CD4-positive, alpha-beta memory T cell (primary cell): ENCODE measurements around the gene GMDS. TPM values are rescaled to one million over a fixed set of nuclear protein-coding genes. Genes with fewer than 3 reads are reported as not detected.
A peak's percentile ranks its signal among the peaks of the same experiment; 100 is the strongest.

ENCODE experiments used
- CTCF ChIA-PET: fragments of 350-600 bp; sonication (Branson Sonifier 250); formaldehyde crosslinking; loops from one replicate; lab custom pipeline; 2021; ENCODE audit warnings: inconsistent platforms; ENCODE audit not compliant: partially characterized antibody; lab: Charles Lee
- POLR2A ChIA-PET: fragments of 350-600 bp; sonication (Branson Sonifier 250); formaldehyde crosslinking; loops from one replicate; lab custom pipeline; 2021; ENCODE audit not compliant: partially characterized antibody; lab: Charles Lee
- DNase-seq, 5 donors: peaks; one replicate each; pipeline versions ENCODE4 v3.0.0 to v3.0.0-alpha.2; 2020 to 2022; ENCODE audit warnings: mixed read lengths in 1 of 5
- H3K27ac ChIP-seq: one replicate; pipeline ENCODE4 v1.7.0; 2013; ENCODE audit warnings: low read depth, low read length
- H3K27me3 ChIP-seq: 2 replicates; pipeline ENCODE4 v1.7.0; 2013; ENCODE audit warnings: mild to moderate bottlenecking, low read length, moderate library complexity; ENCODE audit not compliant: insufficient read depth
- H3K36me3 ChIP-seq: 2 replicates; pipeline ENCODE4 v1.7.0; 2013; ENCODE audit warnings: mild to moderate bottlenecking, low read length, moderate library complexity; ENCODE audit not compliant: insufficient read depth
- H3K4me1 ChIP-seq: 2 replicates; pipeline ENCODE4 v1.7.0; 2013; ENCODE audit warnings: mild to moderate bottlenecking, low read length, moderate library complexity; ENCODE audit not compliant: insufficient read depth
- H3K4me3 ChIP-seq, 2 donors: one replicate each; pipeline ENCODE4 v1.7.0; 2013; ENCODE audit warnings: low read length in 2 of 2, mild to moderate bottlenecking in 1 of 2
- H3K9me3 ChIP-seq, 2 donors: one replicate each; pipeline ENCODE4 v1.7.0; 2013; ENCODE audit warnings: low read length in 2 of 2, control low read depth in 1 of 2; ENCODE audit not compliant: control insufficient read depth in 1 of 2
- H3K27ac Mint-ChIP-seq, 7 donors: one replicate each; pipeline ENCODE4 v1.8.0; 2020 to 2021; ENCODE audit warnings: mixed read lengths in 7 of 7, mild to moderate bottlenecking in 6 of 7, inconsistent platforms in 3 of 7, moderate library complexity in 3 of 7
- H3K27me3 Mint-ChIP-seq, 2 donors: one replicate each; pipeline ENCODE4 v1.8.0; 2020 to 2021; ENCODE audit warnings: mixed read lengths in 2 of 2
- H3K36me3 Mint-ChIP-seq, 2 donors: one replicate each; pipeline ENCODE4 v1.8.0; 2020 to 2021; ENCODE audit warnings: mixed read lengths in 2 of 2, inconsistent platforms in 1 of 2, mild to moderate bottlenecking in 1 of 2
- H3K4me1 Mint-ChIP-seq, 4 donors: one replicate each; pipeline ENCODE4 v1.8.0; 2020 to 2021; ENCODE audit warnings: mixed read lengths in 4 of 4, mild to moderate bottlenecking in 1 of 4
- H3K4me3 Mint-ChIP-seq, 8 donors: one replicate each; pipeline ENCODE4 v1.8.0; 2020 to 2021; ENCODE audit warnings: mixed read lengths in 8 of 8, mild to moderate bottlenecking in 7 of 8, moderate library complexity in 6 of 8, inconsistent platforms in 3 of 8
- H3K9me3 Mint-ChIP-seq, 8 donors: one replicate each; pipeline ENCODE4 v1.8.0; 2020 to 2021; ENCODE audit warnings: mixed read lengths in 8 of 8, mild to moderate bottlenecking in 5 of 8, inconsistent platforms in 3 of 8, moderate library complexity in 1 of 8
- intact Hi-C: fragments of 100-400 bp; cut with micrococcal nuclease; formaldehyde crosslinking; loops from one replicate; pipeline ENCODE4 v1.15.1; 2023
- polyA plus RNA-seq, 2 donors: library from polyadenylated mRNA; unstranded; fragments of 300-500 nt; fragmentation: Illumina TruSeq; gene quantifications; one replicate each; pipeline ENCODE4 v1.2.3, GENCODE V29; 2021
- total RNA-seq, 2 experiments: library from RNA; stranded (reverse); gene quantifications; one replicate each; pipeline ENCODE4 v1.2.3, GENCODE V29; 2021

The GMDS gene
- total and polyA plus RNA-seq, 4 experiments from 2014 or later = 12.1 to 24.0 (median 15.2) TPM

DNA sequence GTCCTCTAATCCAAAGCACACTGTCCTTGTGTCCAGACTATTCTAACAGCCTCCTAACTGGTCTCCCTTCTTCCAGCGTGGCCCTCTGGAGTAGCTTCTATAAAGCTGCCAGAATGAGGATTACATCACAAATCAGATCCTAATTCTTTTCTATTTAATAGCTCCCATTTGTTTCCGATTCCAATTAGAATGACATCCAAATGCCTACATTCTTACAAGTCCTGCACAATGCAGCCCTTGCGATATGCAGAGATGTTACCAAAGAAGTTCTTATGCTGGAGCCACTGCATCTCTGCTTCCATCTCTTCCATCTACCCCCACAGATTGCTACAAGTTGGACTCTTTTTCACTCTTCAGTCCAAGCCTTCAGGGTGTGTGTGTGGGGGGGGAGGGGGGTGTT, 40.0 kb downstream of the GMDS start:
- POLR2A ChIA-PET = no interaction called here

DNA sequence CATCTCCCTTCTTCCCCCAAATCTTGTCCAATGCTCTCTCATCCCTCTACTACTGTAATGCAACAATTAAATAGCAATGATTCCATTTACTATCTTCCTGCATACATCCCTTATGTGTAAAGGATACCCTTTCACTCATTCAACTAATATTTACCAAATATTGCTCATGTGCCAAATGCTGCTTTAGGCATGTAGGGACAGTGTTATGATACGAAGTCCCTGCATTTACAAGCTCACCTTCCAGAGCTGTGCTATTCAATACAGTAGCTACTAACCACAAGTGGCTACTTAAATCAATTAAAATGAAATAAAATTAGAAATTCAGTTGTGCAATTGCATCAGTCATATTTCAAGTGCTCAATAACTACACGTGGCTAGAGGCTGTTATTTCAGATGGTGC, 41.1 kb downstream of the GMDS start:
- Mint-ChIP-seq H3K36me3 (peaks cover 0 to 6% of the 10 kb centered on the region in 2 donors), H3K27me3 (no peaks in the 10 kb centered on the region), H3K9me3 (no peaks in the 10 kb centered on the region), H3K4me1 (no peaks in the 10 kb centered on the region), H3K27ac (no peak overlapping the region), H3K4me3 (no peak overlapping the region)
- Histone ChIP-seq H3K9me3 (no peaks in the 10 kb centered on the region), H3K27me3 (no peaks in the 10 kb centered on the region), H3K36me3 (no peaks in the 10 kb centered on the region), H3K4me1 (no peaks in the 10 kb centered on the region), H3K4me3 (no peak overlapping the region), H3K27ac (no peak overlapping the region)
- ChIA-PET CTCF (interaction anchor here (1.8 kb wide), 1 partner anchor 9 kb away, joined by 4 read pairs; no protein-coding TSS in a partner anchor), POLR2A (no interaction called here)
- no peak for DNase-seq
- intact Hi-C loops = no loop called here

More for the DNA sequence above, 40.0 kb downstream of the GMDS start:
- Histone ChIP-seq H3K4me1 (no peaks in the 10 kb centered on the region), H3K27ac (no peak overlapping the region), H3K27me3 (no peaks in the 10 kb centered on the region), H3K4me3 (no peak overlapping the region), H3K36me3 (no peaks in the 10 kb centered on the region), H3K9me3 (no peaks in the 10 kb centered on the region)
- H3K4me1 Mint-ChIP-seq = no peaks in the 10 kb centered on the region
- no peaks in the 10 kb centered on the region for H3K27me3 Mint-ChIP-seq
- intact Hi-C loops = no loop called here
- H3K9me3 Mint-ChIP-seq = no peaks in the 10 kb centered on the region
- H3K4me3 Mint-ChIP-seq = no peak overlapping the region
- CTCF ChIA-PET = interaction anchor here (0.6 kb wide), 1 partner anchor 367 kb away, joined by 3 read pairs; no protein-coding TSS in a partner anchor
- H3K36me3 Mint-ChIP-seq = peaks cover 0 to 6% of the 10 kb centered on the region in 2 donors
- no peak overlapping the region for H3K27ac Mint-ChIP-seq
- no peak for DNase-seq

DNA sequence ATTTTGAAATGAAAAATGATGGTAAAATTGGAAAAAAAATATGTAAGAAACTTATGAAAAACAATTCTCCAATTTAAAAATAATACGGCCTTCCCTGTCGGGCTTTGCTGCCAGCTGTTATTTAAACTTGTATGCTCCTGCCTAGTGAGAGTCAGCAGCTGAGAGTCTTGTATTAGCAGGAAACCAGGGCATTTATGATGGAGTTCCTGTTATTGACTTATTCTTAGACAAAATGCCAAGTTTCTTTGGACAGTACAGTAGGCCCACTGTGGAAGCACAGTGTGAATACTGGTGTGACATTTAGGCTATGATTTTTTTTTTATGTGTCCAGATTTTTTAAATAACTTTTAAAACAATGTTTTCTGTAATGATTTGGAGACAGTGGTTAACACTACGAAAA, 42.1 kb downstream of the GMDS start:
- H3K27me3 ChIP-seq = no peaks in the 10 kb centered on the region
- no peak overlapping the region for H3K4me3 ChIP-seq
- no peak overlapping the region for H3K27ac ChIP-seq
- no peaks in the 10 kb centered on the region for H3K4me1 ChIP-seq
- Mint-ChIP-seq H3K27ac (no peak overlapping the region), H3K27me3 (no peaks in the 10 kb centered on the region), H3K9me3 (no peaks in the 10 kb centered on the region), H3K36me3 (peaks cover 0 to 6% of the 10 kb centered on the region in 2 donors), H3K4me1 (no peaks in the 10 kb centered on the region), H3K4me3 (no peak overlapping the region)
- no peak for DNase-seq
- H3K36me3 ChIP-seq = no peaks in the 10 kb centered on the region
- no peaks in the 10 kb centered on the region for H3K9me3 ChIP-seq
- CTCF ChIA-PET = interaction anchor here (0.7 to 1.8 kb wide), 2 partner anchors 8 to 601 kb away, joined by 3 to 4 read pairs; no protein-coding TSS in a partner anchor
- POLR2A ChIA-PET = no interaction called here
- intact Hi-C loops = no loop called here

DNA sequence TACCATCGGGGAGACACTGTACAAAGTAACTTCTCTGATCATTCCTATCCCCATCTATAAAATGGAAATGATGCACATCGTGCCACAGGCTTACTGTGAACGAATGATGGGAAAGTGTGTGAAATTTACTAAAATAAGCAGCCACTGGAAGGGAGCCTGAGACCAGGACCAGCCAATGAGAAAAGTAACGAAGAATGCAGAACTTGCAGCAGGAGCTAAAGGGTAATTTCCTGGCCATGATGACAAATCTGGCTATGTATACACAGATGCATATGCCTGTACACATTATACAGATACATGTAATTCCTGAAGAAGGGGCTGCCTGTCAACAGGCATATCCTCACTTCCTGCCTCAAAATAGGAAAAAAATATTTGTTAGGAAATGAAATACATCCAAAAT, 47.4 kb downstream of the GMDS start:
- no peaks in the 10 kb centered on the region for H3K4me1 ChIP-seq
- intact Hi-C loops = loop anchor here (2.0 kb wide), 1 partner anchor 157 kb away; no protein-coding TSS in a partner anchor

DNA sequence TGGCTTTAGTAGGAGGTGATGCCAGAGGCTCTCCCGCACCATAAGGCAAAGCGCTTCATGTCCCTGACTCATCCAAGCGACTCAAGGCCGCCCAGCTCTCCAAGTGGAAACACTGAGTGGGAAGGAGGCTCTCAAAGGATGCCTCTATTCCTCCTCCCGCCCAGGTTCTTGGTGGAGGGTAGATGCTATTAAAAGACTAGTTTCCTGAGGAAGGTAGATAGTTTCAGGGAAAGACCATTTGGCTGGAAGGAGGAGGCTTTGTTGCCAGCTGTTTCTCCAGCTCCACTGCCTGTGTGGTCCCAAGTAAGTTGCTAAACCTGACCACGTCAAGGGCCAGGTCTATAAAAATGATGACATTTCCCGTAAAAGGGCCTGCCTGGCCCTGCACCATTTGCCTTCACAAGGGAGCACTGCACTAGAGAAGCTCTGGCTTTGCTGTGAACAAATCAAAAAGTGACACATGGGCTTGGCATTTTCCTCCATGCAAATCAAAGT, 48.2 kb downstream of the GMDS start:
- Mint-ChIP-seq H3K4me1 (peaks cover 0 to 2% (median 0%) of the 10 kb centered on the region in 4 donors), H3K9me3 (no peaks in the 10 kb centered on the region), H3K4me3 (no peak overlapping the region), H3K27ac (peak overlapping the region in 1 of 7 donors; percentile 36), H3K36me3 (no peaks in the 10 kb centered on the region), H3K27me3 (no peaks in the 10 kb centered on the region)
- intact Hi-C loops = loop anchor here (2.0 kb wide), 1 partner anchor 158 kb away; no protein-coding TSS in a partner anchor
- Histone ChIP-seq H3K27ac (no peak overlapping the region), H3K4me1 (no peaks in the 10 kb centered on the region), H3K4me3 (no peak overlapping the region), H3K36me3 (no peaks in the 10 kb centered on the region), H3K27me3 (no peaks in the 10 kb centered on the region), H3K9me3 (no peaks in the 10 kb centered on the region)
- POLR2A ChIA-PET = no interaction called here
- no peak for DNase-seq
- CTCF ChIA-PET = interaction anchor here (1.1 to 2.3 kb wide), 6 partner anchors 12 to 605 kb away, joined by 3 to 15 read pairs (median 4); no protein-coding TSS in a partner anchor

More for the DNA sequence above, 47.4 kb downstream of the GMDS start:
- no peak overlapping the region for H3K27ac Mint-ChIP-seq
- Histone ChIP-seq H3K9me3 (no peaks in the 10 kb centered on the region), H3K27ac (no peak overlapping the region), H3K27me3 (no peaks in the 10 kb centered on the region), H3K36me3 (no peaks in the 10 kb centered on the region), H3K4me3 (no peak overlapping the region)
- no peak overlapping the region for H3K4me3 Mint-ChIP-seq
- peaks cover 0 to 2% (median 0%) of the 10 kb centered on the region in 4 donors for H3K4me1 Mint-ChIP-seq
- no peaks in the 10 kb centered on the region for H3K9me3 Mint-ChIP-seq
- ChIA-PET CTCF (interaction anchor here (1.1 to 2.3 kb wide), 6 partner anchors 11 to 606 kb away, joined by 3 to 15 read pairs (median 4); no protein-coding TSS in a partner anchor), POLR2A (no interaction called here)
- H3K36me3 Mint-ChIP-seq = no peaks in the 10 kb centered on the region
- H3K27me3 Mint-ChIP-seq = no peaks in the 10 kb centered on the region
- DNase-seq = no peak

DNA sequence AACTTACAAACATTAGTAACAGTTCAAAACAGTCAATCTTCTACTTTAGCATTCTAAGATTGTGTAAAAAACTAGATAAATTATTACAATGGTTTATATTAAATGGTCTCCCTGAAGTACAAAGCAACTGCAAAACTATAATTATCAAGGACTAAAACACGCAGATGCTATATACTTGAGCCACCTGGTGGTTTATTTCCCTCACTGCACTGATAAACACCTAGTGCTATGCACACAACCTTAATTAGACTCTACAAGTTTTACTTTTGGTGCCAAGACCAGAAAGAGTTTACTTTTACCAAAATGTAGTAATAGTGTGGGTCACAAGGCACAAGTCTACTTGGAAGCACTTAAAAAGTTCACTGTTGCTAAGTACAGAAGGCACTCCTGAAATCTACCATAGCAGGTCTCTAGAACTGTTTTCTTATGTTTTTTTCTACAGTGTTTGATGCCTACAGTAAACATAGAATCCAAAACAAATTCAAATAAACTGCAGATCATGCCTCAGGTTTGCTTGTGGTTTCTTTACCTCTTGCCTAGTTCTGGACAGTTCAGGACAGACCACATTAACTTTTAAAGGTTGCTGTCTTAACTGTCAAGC, 49.2 kb downstream of the GMDS start:
- Histone ChIP-seq H3K27me3 (no peaks in the 10 kb centered on the region), H3K36me3 (no peaks in the 10 kb centered on the region), H3K9me3 (no peaks in the 10 kb centered on the region), H3K4me3 (no peak overlapping the region), H3K4me1 (no peaks in the 10 kb centered on the region), H3K27ac (no peak overlapping the region)
- peak in 4 of 5 donors; percentile 24 to 44 (median 37) for DNase-seq
- Mint-ChIP-seq H3K4me1 (peaks cover 0 to 2% (median 0%) of the 10 kb centered on the region in 4 donors), H3K4me3 (no peak overlapping the region), H3K27ac (no peak overlapping the region), H3K9me3 (no peaks in the 10 kb centered on the region), H3K27me3 (no peaks in the 10 kb centered on the region), H3K36me3 (no peaks in the 10 kb centered on the region)
- CTCF ChIA-PET = interaction anchor here (1.0 to 2.3 kb wide), 3 partner anchors 9 to 600 kb away, joined by 3 to 15 read pairs (median 10); no protein-coding TSS in a partner anchor
- intact Hi-C loops = loop anchor here (1.0 to 2.0 kb wide), 5 partner anchors 92 to 600 kb away; no protein-coding TSS in a partner anchor
- POLR2A ChIA-PET = no interaction called here

DNA sequence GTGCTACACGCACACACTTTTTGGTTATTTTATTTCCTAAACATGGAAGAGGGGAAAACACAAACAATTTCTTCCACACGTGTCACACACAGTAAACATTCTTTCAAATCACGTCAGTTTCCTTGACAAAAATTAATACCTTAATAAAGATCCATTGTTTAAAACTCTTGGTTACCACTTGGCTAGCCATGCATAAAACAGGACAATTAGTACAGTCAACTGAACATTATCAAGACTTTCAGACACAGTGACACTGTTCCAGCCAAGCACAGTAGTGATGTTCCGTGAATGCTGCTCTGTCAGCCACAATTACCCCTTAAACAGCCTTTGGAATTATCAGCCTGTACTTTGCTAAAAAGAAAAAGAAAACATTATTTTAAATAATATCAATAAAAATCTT, 50.8 kb downstream of the GMDS start:
- Mint-ChIP-seq H3K27ac (no peak overlapping the region), H3K27me3 (no peaks in the 10 kb centered on the region), H3K36me3 (no peaks in the 10 kb centered on the region), H3K4me3 (no peak overlapping the region), H3K4me1 (peaks cover 0 to 2% (median 0%) of the 10 kb centered on the region in 4 donors), H3K9me3 (no peaks in the 10 kb centered on the region)
- H3K27me3 ChIP-seq = no peaks in the 10 kb centered on the region
- CTCF ChIA-PET = interaction anchor here (0.9 to 5.1 kb wide), 4 partner anchors 10 to 598 kb away, joined by 3 to 35 read pairs (median 4); no protein-coding TSS in a partner anchor
- H3K4me1 ChIP-seq = no peaks in the 10 kb centered on the region
- no peak overlapping the region for H3K27ac ChIP-seq
- POLR2A ChIA-PET = no interaction called here
- no peak overlapping the region for H3K4me3 ChIP-seq
- intact Hi-C loops = no loop called here
- H3K9me3 ChIP-seq = no peaks in the 10 kb centered on the region
- no peak for DNase-seq
- no peaks in the 10 kb centered on the region for H3K36me3 ChIP-seq
